SK-N-MC (cell line): ENCODE results near the gene PPP6R2.

Experiments used
- DNase-seq: peaks from one replicate; pipeline ENCODE4 v3.0.0-alpha.2; 2011; ENCODE audit warnings: low read depth, low spot score
- H3K27ac ChIP-seq: fragments of 200-600 bp; sonication (generic); 2 replicates; pipeline ENCODE4 v1.5.1; 2016; ENCODE audit warnings: mixed run types
- H3K36me3 ChIP-seq: fragments of 200-600 bp; sonication (generic); 2 replicates; pipeline ENCODE4 v1.6.1; 2017; ENCODE audit warnings: antibody characterized with exemption, low read length, mixed read lengths; ENCODE audit not compliant: insufficient read depth
- H3K4me3 ChIP-seq: fragments of 200-600 bp; sonication (generic); 2 replicates; pipeline ENCODE4 v1.5.1; 2016
- H3K9ac ChIP-seq: fragments of 200-600 bp; sonication (generic); 2 replicates; pipeline ENCODE4 v1.8.0; 2017; ENCODE audit warnings: mixed run types, mixed read lengths; ENCODE audit not compliant: insufficient read length
- H3K9me3 ChIP-seq: fragments of 200-600 bp; sonication (generic); 2 replicates; pipeline ENCODE4 v1.6.1; 2017; ENCODE audit warnings: low read depth, mild to moderate bottlenecking, antibody characterized with exemption, low read length, moderate library complexity, mixed read lengths
- EZH2 ChIP-seq: fragments of 200-600 bp; sonication (generic); IDR thresholded peaks from one replicate; pipeline ENCODE4 v1.6.1; 2017; ENCODE audit warnings: antibody characterized with exemption
- FOXP2 ChIP-seq: optimal IDR thresholded peaks from 2 replicates; pipeline ENCODE3; 2011; ENCODE audit warnings: mild to moderate bottlenecking, moderate library complexity; ENCODE audit not compliant: insufficient read depth; ENCODE audit errors: extremely low read length, control extremely low read depth
- POLR2AphosphoS5 ChIP-seq: IDR thresholded peaks from 2 replicates; pipeline ENCODE4 v1.6.1; 2012; ENCODE audit warnings: mild to moderate bottlenecking, low read depth, low read length, borderline replicate concordance

The PPP6R2 gene

GRCh38 chr22:50309601-50309991, 33.5 kb upstream of the PPP6R2 start:
- no peak overlapping the region for H3K9ac ChIP-seq

GRCh38 chr22:50310031-50310722, 33.0 kb upstream of the PPP6R2 start:
- Histone ChIP-seq H3K9ac (no peak overlapping the region), H3K27ac (no peak overlapping the region), H3K9me3 (no peaks in the 10 kb centered on the region), H3K4me3 (no peak overlapping the region), H3K36me3 (no peaks in the 10 kb centered on the region)
- no peak for DNase-seq
- TF ChIP-seq FOXP2 (no peak), EZH2 (no peak), POLR2AphosphoS5 (no peak)

More at GRCh38 chr22:50309601-50309991, 33.5 kb upstream of the PPP6R2 start:
- H3K36me3 ChIP-seq, result no peaks in the 10 kb centered on the region
- no peak for DNase-seq
- no peak overlapping the region for H3K27ac ChIP-seq
- no peak for TF ChIP-seq FOXP2
- TF ChIP-seq EZH2, result no peak
- no peak for TF ChIP-seq POLR2AphosphoS5
- no peak overlapping the region for H3K4me3 ChIP-seq
- no peaks in the 10 kb centered on the region for H3K9me3 ChIP-seq

GRCh38 chr22:50310949-50311444, 32.1 kb upstream of the PPP6R2 start:
- H3K36me3 ChIP-seq, result no peaks in the 10 kb centered on the region
- no peaks in the 10 kb centered on the region for H3K9me3 ChIP-seq
- no peak overlapping the region for H3K4me3 ChIP-seq
- H3K9ac ChIP-seq, result no peak overlapping the region
- H3K27ac ChIP-seq, result no peak overlapping the region
- no peak for DNase-seq
- no peak for TF ChIP-seq EZH2
- no peak for TF ChIP-seq POLR2AphosphoS5

GRCh38 chr22:50311606-50312351, 31.3 kb upstream of the PPP6R2 start:
- TF ChIP-seq POLR2AphosphoS5 (no peak), FOXP2 (no peak), EZH2 (no peak)
- DNase-seq, result no peak
- H3K9ac ChIP-seq, result no peak overlapping the region

GRCh38 chr22:50312371-50312770, 30.8 kb upstream of the PPP6R2 start:
- H3K27ac ChIP-seq, result no peak overlapping the region

More at GRCh38 chr22:50311606-50312351, 31.3 kb upstream of the PPP6R2 start:
- H3K4me3 ChIP-seq, result no peak overlapping the region
- no peaks in the 10 kb centered on the region for H3K36me3 ChIP-seq
- H3K9me3 ChIP-seq, result no peaks in the 10 kb centered on the region
- no peak overlapping the region for H3K27ac ChIP-seq

GRCh38 chr22:50313021-50313420, 30.1 kb upstream of the PPP6R2 start:
- Histone ChIP-seq H3K36me3 (no peaks in the 10 kb centered on the region), H3K9ac (no peak overlapping the region), H3K27ac (no peak overlapping the region), H3K9me3 (no peaks in the 10 kb centered on the region), H3K4me3 (no peak overlapping the region)
- no peak for DNase-seq
- TF ChIP-seq POLR2AphosphoS5 (no peak), EZH2 (no peak), FOXP2 (no peak)

More at GRCh38 chr22:50312371-50312770, 30.8 kb upstream of the PPP6R2 start:
- Histone ChIP-seq H3K4me3 (no peak overlapping the region), H3K9me3 (no peaks in the 10 kb centered on the region), H3K36me3 (no peaks in the 10 kb centered on the region), H3K9ac (no peak overlapping the region)
- no peak for TF ChIP-seq FOXP2
- TF ChIP-seq EZH2, result no peak
- no peak for TF ChIP-seq POLR2AphosphoS5
- no peak for DNase-seq

- DNase-seq, result no peak
- H3K4me3 ChIP-seq, result no peak overlapping the region
- no peak for TF ChIP-seq POLR2AphosphoS5
- TF ChIP-seq EZH2, result no peak
- TF ChIP-seq FOXP2, result no peak
- no peaks in the 10 kb centered on the region for H3K36me3 ChIP-seq
- no peak overlapping the region for H3K27ac ChIP-seq
- H3K9ac ChIP-seq, result no peak overlapping the region
- no peaks in the 10 kb centered on the region for H3K9me3 ChIP-seq
Observed at GRCh38 chr22:50313600-50313999, 29.5 kb upstream of the PPP6R2 start.

GRCh38 chr22:50314081-50314454, 29.1 kb upstream of the PPP6R2 start:
- DNase-seq, result no peak
- H3K27ac ChIP-seq, result no peak overlapping the region

More at GRCh38 chr22:50314081-50314454, 29.1 kb upstream of the PPP6R2 start:
- no peaks in the 10 kb centered on the region for H3K36me3 ChIP-seq
- no peak overlapping the region for H3K4me3 ChIP-seq
- no peaks in the 10 kb centered on the region for H3K9me3 ChIP-seq
- no peak overlapping the region for H3K9ac ChIP-seq
- TF ChIP-seq EZH2 (no peak), POLR2AphosphoS5 (no peak), FOXP2 (no peak)
